ENCODE results near the gene CT55.
"Not testable (repeated sequence)": the region's sequence is repeated elsewhere in the genome, so short reads cannot be mapped to it uniquely, and the experiment has no call there.

CT55 gene

GRCh38 chrX:135193740-135194139 lies 22.5 kb upstream of the CT55 start:
- ChIA-PET CTCF (no interaction called here), POLR2A (no interaction called here)
- TF ChIP-seq FOXK2 (IDR thresholded peaks at IDR 0.05) = no peak
- no peak for TF ChIP-seq SUZ12 (IDR thresholded peaks at IDR 0.05)
- TF ChIP-seq CTBP1 (IDR thresholded peaks at IDR 0.05; ENCODE audit: borderline replicate concordance) = no peak
- TF ChIP-seq L3MBTL2 (conservative IDR thresholded peaks at IDR 0.05) = no peak
- TF ChIP-seq, protein P1, sequence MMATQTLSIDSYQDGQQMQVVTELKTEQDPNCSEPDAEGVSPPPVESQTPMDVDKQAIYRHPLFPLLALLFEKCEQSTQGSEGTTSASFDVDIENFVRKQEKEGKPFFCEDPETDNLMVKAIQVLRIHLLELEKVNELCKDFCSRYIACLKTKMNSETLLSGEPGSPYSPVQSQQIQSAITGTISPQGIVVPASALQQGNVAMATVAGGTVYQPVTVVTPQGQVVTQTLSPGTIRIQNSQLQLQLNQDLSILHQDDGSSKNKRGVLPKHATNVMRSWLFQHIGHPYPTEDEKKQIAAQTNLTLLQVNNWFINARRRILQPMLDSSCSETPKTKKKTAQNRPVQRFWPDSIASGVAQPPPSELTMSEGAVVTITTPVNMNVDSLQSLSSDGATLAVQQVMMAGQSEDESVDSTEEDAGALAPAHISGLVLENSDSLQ (IDR thresholded peaks at IDR 0.05) = no peak
- TF ChIP-seq NFRKB (IDR thresholded peaks at IDR 0.05) = no peak
- TF ChIP-seq ELF4 (IDR thresholded peaks at IDR 0.05) = no peak
- TF ChIP-seq ZNF384 (IDR thresholded peaks at IDR 0.05) = no peak
- no peak for TF ChIP-seq BHLHE40 (IDR thresholded peaks at IDR 0.05; ENCODE audit: borderline replicate concordance)
- no peak for TF ChIP-seq FOXM1 (IDR thresholded peaks at IDR 0.05; ENCODE audit: borderline replicate concordance)
- no peak for TF ChIP-seq ARNT (IDR thresholded peaks at IDR 0.05)
- TF ChIP-seq FOXA1 (IDR thresholded peaks at IDR 0.05) = no peak
- TF ChIP-seq SP1 (IDR thresholded peaks at IDR 0.05) = no peak
- no peak for DNase-seq (ENCODE audit: extremely low spot score)

DNA sequence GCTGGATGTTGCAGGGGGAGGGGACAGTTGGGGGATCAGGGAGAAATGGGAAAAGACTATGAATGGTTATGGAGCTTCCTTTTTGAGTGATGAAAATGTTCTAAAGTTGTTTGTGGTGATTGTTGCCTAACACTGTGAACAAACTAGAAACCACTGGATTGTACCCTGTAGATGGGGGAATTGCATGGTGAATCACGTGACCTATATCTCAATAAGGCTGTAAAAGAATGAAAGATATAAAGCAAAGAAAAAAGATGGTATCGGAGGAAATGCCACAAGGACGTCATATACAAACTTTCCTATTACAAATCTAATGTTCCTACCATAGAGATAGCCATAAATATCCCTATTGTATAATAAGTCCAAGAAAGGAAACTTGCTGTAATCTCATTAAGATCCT lies 20.6 kb upstream of the CT55 start:
- TF ChIP-seq TARDBP (IDR thresholded peaks at IDR 0.05) = no peak
- no peak for TF ChIP-seq L3MBTL2 (conservative IDR thresholded peaks at IDR 0.05)
- CTCF ChIA-PET = no interaction called here
- POLR2A ChIA-PET = no interaction called here
- DNase-seq (ENCODE audit: extremely low spot score) = no peak

DNA sequence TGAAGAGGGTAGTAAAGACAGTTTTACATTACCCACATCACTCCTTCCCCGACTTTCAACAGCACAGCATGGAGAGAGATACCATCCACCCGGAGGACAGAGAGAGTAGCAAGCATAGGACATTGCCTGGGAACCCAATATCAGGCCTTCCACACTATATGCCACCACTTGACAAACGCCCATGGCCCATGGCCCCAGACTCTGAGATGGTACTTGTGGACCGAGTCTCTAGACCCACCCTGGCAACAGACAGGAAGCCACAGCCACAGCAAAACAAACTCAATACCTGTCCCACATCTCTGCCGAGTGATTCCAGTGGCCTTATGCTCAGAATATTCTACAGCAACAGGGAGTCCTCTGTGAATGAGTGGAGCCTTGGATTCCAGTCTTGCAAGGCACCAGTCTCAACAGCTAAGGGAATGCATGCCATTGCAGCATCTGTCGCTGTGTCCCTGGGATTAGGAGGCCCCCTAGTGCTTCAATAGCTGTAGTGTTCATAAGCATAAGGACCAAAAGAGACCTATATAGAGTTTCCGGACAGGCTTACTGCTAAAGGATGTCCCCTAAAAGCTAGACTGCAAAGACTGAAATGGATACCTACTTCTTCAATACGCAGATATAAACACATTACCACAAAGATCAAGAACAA lies 14.7 kb upstream of the CT55 start:
- peak; percentile 75 for DNase-seq (ENCODE audit: extremely low spot score)

DNA sequence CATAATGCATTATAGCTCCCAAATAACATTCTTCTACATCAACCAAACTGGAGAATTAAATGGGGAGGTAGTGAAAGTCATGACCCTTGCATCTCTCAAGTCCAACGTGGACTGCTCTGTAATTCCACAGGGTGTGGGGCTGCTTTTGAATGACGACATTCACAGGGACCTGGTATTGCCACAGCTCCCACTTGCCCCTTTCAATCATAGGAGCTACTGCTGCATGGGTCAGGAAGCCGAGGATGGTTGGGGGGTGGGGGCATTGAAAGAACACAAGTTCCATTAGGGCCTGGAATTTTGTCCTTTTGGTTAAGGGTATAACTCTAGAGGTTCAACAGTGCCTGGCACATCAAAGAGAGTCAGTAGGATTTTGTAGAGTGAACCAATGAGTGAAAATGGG lies 7.4 kb upstream of the CT55 start:
- ChIA-PET CTCF (no interaction called here), POLR2A (no interaction called here)
- DNase-seq (ENCODE audit: extremely low spot score) = no peak
- no peak for TF ChIP-seq HDGF (IDR thresholded peaks at IDR 0.05; ENCODE audit: borderline replicate concordance)
- no peak for TF ChIP-seq FOXM1 (IDR thresholded peaks at IDR 0.05; ENCODE audit: borderline replicate concordance)
- TF ChIP-seq SUZ12 (IDR thresholded peaks at IDR 0.05) = no peak
- TF ChIP-seq, protein P1 (IDR thresholded peaks at IDR 0.05) = no peak
- no peak for TF ChIP-seq ARNT (IDR thresholded peaks at IDR 0.05)
- TF ChIP-seq FOXK2 (IDR thresholded peaks at IDR 0.05) = no peak
- TF ChIP-seq TARDBP (IDR thresholded peaks at IDR 0.05) = no peak
- no peak for TF ChIP-seq FOXA1 (IDR thresholded peaks at IDR 0.05)
- TF ChIP-seq ELF4 (IDR thresholded peaks at IDR 0.05) = no peak
- TF ChIP-seq ZNF384 (IDR thresholded peaks at IDR 0.05) = no peak
- no peak for TF ChIP-seq NFRKB (IDR thresholded peaks at IDR 0.05)
- TF ChIP-seq LEF1 (IDR thresholded peaks at IDR 0.05; ENCODE audit: borderline replicate concordance) = no peak
- TF ChIP-seq SP1 (IDR thresholded peaks at IDR 0.05) = no peak
- TF ChIP-seq CTBP1 (IDR thresholded peaks at IDR 0.05; ENCODE audit: borderline replicate concordance) = no peak

More for the DNA sequence above, 14.7 kb upstream of the CT55 start:
- ChIA-PET CTCF (interaction anchor here (0.5 to 1.5 kb wide), 3 partner anchors 74 to 227 kb away, joined by 3 to 11 read pairs (median 3); no protein-coding TSS in a partner anchor), POLR2A (no interaction called here)
- TF ChIP-seq NFRKB (IDR thresholded peaks at IDR 0.05) (no peak), HDGF (IDR thresholded peaks at IDR 0.05; ENCODE audit: borderline replicate concordance) (no peak), LEF1 (IDR thresholded peaks at IDR 0.05; ENCODE audit: borderline replicate concordance) (no peak), BHLHE40 (IDR thresholded peaks at IDR 0.05; ENCODE audit: borderline replicate concordance) (no peak), TARDBP (IDR thresholded peaks at IDR 0.05) (no peak), L3MBTL2 (conservative IDR thresholded peaks at IDR 0.05) (no peak), CTBP1 (IDR thresholded peaks at IDR 0.05; ENCODE audit: borderline replicate concordance) (no peak), SP1 (IDR thresholded peaks at IDR 0.05) (no peak), FOXM1 (IDR thresholded peaks at IDR 0.05; ENCODE audit: borderline replicate concordance) (no peak), ZNF384 (IDR thresholded peaks at IDR 0.05) (no peak), ARNT (IDR thresholded peaks at IDR 0.05) (no peak)
- TF ChIP-seq, protein P1 (IDR thresholded peaks at IDR 0.05) = no peak

DNA sequence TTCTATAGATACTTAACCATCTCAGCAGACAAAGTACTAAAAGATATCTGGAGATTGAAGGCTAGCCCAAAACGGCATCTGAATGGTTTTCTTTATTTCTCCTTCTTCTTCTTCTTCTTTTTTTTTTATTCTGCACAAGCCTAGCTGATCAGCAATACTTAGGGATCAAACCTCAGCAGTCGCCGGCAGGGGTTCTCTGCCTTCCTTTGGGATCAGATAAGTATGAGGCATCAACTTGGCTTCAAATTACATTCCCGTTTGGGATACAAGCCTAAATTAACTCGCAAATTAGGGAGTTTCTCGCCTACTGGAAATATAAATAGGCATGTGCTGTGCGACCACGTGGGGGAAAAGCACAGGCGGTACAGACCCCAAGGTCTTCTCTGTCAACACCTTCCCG lies 730 bp downstream of the CT55 start:
- POLR2A ChIA-PET = no interaction called here
- CTCF ChIA-PET = no interaction called here
- no peak for DNase-seq (ENCODE audit: extremely low spot score)
- no peak for TF ChIP-seq FOXM1 (IDR thresholded peaks at IDR 0.05; ENCODE audit: borderline replicate concordance)
- no peak for TF ChIP-seq ARNT (IDR thresholded peaks at IDR 0.05)
- no peak for TF ChIP-seq SP1 (IDR thresholded peaks at IDR 0.05)
- no peak for TF ChIP-seq FOXA1 (IDR thresholded peaks at IDR 0.05)
- no peak for TF ChIP-seq HDGF (IDR thresholded peaks at IDR 0.05; ENCODE audit: borderline replicate concordance)
- TF ChIP-seq FOXK2 (IDR thresholded peaks at IDR 0.05) = no peak
- no peak for TF ChIP-seq CTBP1 (IDR thresholded peaks at IDR 0.05; ENCODE audit: borderline replicate concordance)
- no peak for TF ChIP-seq L3MBTL2 (conservative IDR thresholded peaks at IDR 0.05)
- no peak for TF ChIP-seq NFRKB (IDR thresholded peaks at IDR 0.05)
- no peak for TF ChIP-seq ELF4 (IDR thresholded peaks at IDR 0.05)
- TF ChIP-seq LEF1 (IDR thresholded peaks at IDR 0.05; ENCODE audit: borderline replicate concordance) = no peak
- no peak for TF ChIP-seq TARDBP (IDR thresholded peaks at IDR 0.05)
- TF ChIP-seq BHLHE40 (IDR thresholded peaks at IDR 0.05; ENCODE audit: borderline replicate concordance) = no peak

GRCh38 chrX:135169534-135169933 lies 1.7 kb downstream of the CT55 start:
- POLR2A ChIA-PET; DNase-seq (ENCODE audit: extremely low spot score); CTCF ChIA-PET: not testable (repeated sequence)

- POLR2A ChIA-PET = no interaction called here
Measured at GRCh38 chrX:135168486-135168885, 2.7 kb downstream of the CT55 start.

DNA sequence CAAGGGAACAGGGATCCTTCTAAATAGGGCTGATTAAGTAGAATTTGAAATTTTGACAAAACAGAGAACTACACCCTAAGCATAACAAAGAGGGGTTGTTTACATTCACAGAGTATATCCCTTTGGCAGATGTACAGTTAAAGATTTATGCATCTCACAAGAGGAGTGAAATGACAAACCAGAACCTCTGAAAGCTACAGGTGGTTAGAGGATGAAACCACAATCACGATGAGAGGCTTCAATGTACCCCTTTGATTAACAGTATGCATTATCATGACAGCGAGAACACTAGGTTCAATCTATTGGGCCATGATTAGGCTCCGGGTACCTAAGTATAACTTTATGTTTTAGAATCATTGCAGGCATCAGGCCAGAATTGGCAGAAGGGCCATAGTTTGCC lies 16.5 kb downstream of the CT55 start:
- CTCF ChIA-PET; POLR2A ChIA-PET; DNase-seq (ENCODE audit: extremely low spot score): not testable (repeated sequence)

More at GRCh38 chrX:135168486-135168885, 2.7 kb downstream of the CT55 start:
- CTCF ChIA-PET = no interaction called here
- no peak for TF ChIP-seq BHLHE40 (IDR thresholded peaks at IDR 0.05; ENCODE audit: borderline replicate concordance)
- no peak for TF ChIP-seq ARNT (IDR thresholded peaks at IDR 0.05)
- TF ChIP-seq NFRKB (IDR thresholded peaks at IDR 0.05) = no peak
- TF ChIP-seq ELF4 (IDR thresholded peaks at IDR 0.05) = no peak
- no peak for TF ChIP-seq SP1 (IDR thresholded peaks at IDR 0.05)
- no peak for TF ChIP-seq FOXM1 (IDR thresholded peaks at IDR 0.05; ENCODE audit: borderline replicate concordance)
- TF ChIP-seq HDGF (IDR thresholded peaks at IDR 0.05; ENCODE audit: borderline replicate concordance) = no peak
- TF ChIP-seq FOXA1 (IDR thresholded peaks at IDR 0.05) = no peak
- no peak for TF ChIP-seq L3MBTL2 (conservative IDR thresholded peaks at IDR 0.05)
- no peak for TF ChIP-seq ZNF384 (IDR thresholded peaks at IDR 0.05)
- TF ChIP-seq, protein P1 (IDR thresholded peaks at IDR 0.05) = no peak
- TF ChIP-seq TARDBP (IDR thresholded peaks at IDR 0.05) = no peak
- no peak for TF ChIP-seq CTBP1 (IDR thresholded peaks at IDR 0.05; ENCODE audit: borderline replicate concordance)
- TF ChIP-seq LEF1 (IDR thresholded peaks at IDR 0.05; ENCODE audit: borderline replicate concordance) = no peak
- no peak for TF ChIP-seq FOXK2 (IDR thresholded peaks at IDR 0.05)
- no peak for DNase-seq (ENCODE audit: extremely low spot score)

GRCh38 chrX:135126145-135126544 lies 45.1 kb downstream of the CT55 start:
- CTCF ChIA-PET; DNase-seq (ENCODE audit: extremely low spot score); POLR2A ChIA-PET: not testable (repeated sequence)

Data from HEK293T (cell line).